SK-N-MC (cell line): ENCODE results near the gene PIP4K2C.
"Not testable (repeated sequence)": the region's sequence is repeated elsewhere in the genome, so short reads cannot be mapped to it uniquely, and the experiment has no call there.

Source experiments
- EZH2 ChIP-seq: fragments of 200-600 bp; sonication (generic); IDR thresholded peaks from one replicate; pipeline ENCODE4 v1.6.1; 2017; ENCODE audit warnings: antibody characterized with exemption
- POLR2AphosphoS5 ChIP-seq: IDR thresholded peaks from 2 replicates; pipeline ENCODE4 v1.6.1; 2012; ENCODE audit warnings: mild to moderate bottlenecking, low read depth, low read length, borderline replicate concordance

DNA sequence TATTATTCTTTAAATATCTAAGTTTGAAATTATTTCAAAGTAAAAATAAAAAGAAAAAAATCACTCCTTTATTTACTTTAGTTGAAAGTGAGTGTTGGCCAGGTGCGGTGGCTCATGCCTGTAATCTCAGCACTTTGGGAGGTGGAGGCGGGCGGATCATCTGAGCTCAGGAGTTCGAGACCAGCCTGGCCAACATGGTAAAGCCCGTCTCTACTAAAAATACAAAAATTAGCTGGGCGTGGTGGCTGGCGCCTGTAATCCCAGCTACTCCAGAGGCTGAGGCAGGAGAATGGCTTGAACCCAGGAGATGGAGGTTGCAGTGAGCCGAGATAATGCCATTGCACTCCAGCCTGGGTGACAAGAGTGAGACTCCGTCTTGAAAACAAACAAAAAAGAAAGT is 45.7 kb downstream of the PIP4K2C start:
- TF ChIP-seq EZH2, POLR2AphosphoS5: not testable (repeated sequence)
